Activated naive CD4-positive, alpha-beta T cell (primary cell): Measurements from ENCODE around the gene CAMKK2.

Experiments
- DNase-seq, 4 experiments: peaks; one replicate each; lab custom pipeline; 2025; lab: John Stamatoyannopoulos, UW

Gene CAMKK2

GRCh38 chr12:121196902-121197301 is 99.6 kb downstream of the CAMKK2 start:
- DNase-seq = no peak

- no peak for DNase-seq
These were observed 105.4 kb downstream of the CAMKK2 start for GRCh38 chr12:121191151-121191550.

GRCh38 chr12:121190523-121191031 is 105.9 kb downstream of the CAMKK2 start:
- DNase-seq = no peak

GRCh38 chr12:121189619-121190155 is 106.8 kb downstream of the CAMKK2 start:
- no peak for DNase-seq

- no peak for DNase-seq
These were observed 107.4 kb downstream of the CAMKK2 start for GRCh38 chr12:121189131-121189530.

- DNase-seq = no peak
These were observed 108.3 kb downstream of the CAMKK2 start for GRCh38 chr12:121188227-121188626.
